ENCODE data around the gene CHEK2.
"Not testable (repeated sequence)": the region's sequence is repeated elsewhere in the genome, so short reads cannot be mapped to it uniquely, and the experiment has no call there.

Gene CHEK2

GRCh38 chr22:28741200-28741784 is 328 bp downstream of the CHEK2 start:
- no peak for DNase-seq (ENCODE audit: low spot score)

GRCh38 chr22:28738876-28739275 is 2.7 kb downstream of the CHEK2 start:
- DNase-seq (ENCODE audit: low spot score) = not testable (repeated sequence)

GRCh38 chr22:28737701-28738100 is 3.9 kb downstream of the CHEK2 start:
- no peak for DNase-seq (ENCODE audit: low spot score)

GRCh38 chr22:28736301-28737155 is 5.1 kb downstream of the CHEK2 start:
- no peak for DNase-seq (ENCODE audit: low spot score)

- DNase-seq (ENCODE audit: low spot score) = no peak
Measured at GRCh38 chr22:28734393-28734792, 7.2 kb downstream of the CHEK2 start.

GRCh38 chr22:28730179-28730578 is 11.4 kb downstream of the CHEK2 start:
- no peak for DNase-seq (ENCODE audit: low spot score)

- no peak for DNase-seq (ENCODE audit: low spot score)
Measured at GRCh38 chr22:28728621-28729313, 12.9 kb downstream of the CHEK2 start.

- no peak for DNase-seq (ENCODE audit: low spot score)
Measured at GRCh38 chr22:28728002-28728401, 13.6 kb downstream of the CHEK2 start.

- DNase-seq (ENCODE audit: low spot score) = no peak
Measured at GRCh38 chr22:28718044-28718443, 23.6 kb downstream of the CHEK2 start.

- no peak for DNase-seq (ENCODE audit: low spot score)
Measured at GRCh38 chr22:28716686-28717085, 24.9 kb downstream of the CHEK2 start.

- peak; percentile 11 for DNase-seq (ENCODE audit: low spot score)
Measured at GRCh38 chr22:28715611-28716010, 26.0 kb downstream of the CHEK2 start.

GRCh38 chr22:28714043-28714628 is 27.5 kb downstream of the CHEK2 start:
- no peak for DNase-seq (ENCODE audit: low spot score)

- peak; percentile 87 for DNase-seq (ENCODE audit: low spot score)
Measured at GRCh38 chr22:28711820-28712777, 29.5 kb downstream of the CHEK2 start.

GRCh38 chr22:28711341-28711740 is 30.3 kb downstream of the CHEK2 start:
- no peak for DNase-seq (ENCODE audit: low spot score)

GRCh38 chr22:28710576-28711191 is 30.9 kb downstream of the CHEK2 start:
- DNase-seq (ENCODE audit: low spot score) = peak; percentile 16

- no peak for DNase-seq (ENCODE audit: low spot score)
Measured at GRCh38 chr22:28710107-28710506, 31.5 kb downstream of the CHEK2 start.

- DNase-seq (ENCODE audit: low spot score) = no peak
Measured at GRCh38 chr22:28706845-28707244, 34.8 kb downstream of the CHEK2 start.

GRCh38 chr22:28703436-28703835 is 38.2 kb downstream of the CHEK2 start:
- DNase-seq (ENCODE audit: low spot score) = no peak

- DNase-seq (ENCODE audit: low spot score) = no peak
Measured at GRCh38 chr22:28702891-28703290, 38.7 kb downstream of the CHEK2 start.

GRCh38 chr22:28693041-28693760 is 48.4 kb downstream of the CHEK2 start:
- peak; percentile 82 for DNase-seq (ENCODE audit: low spot score)

All from kidney tubule cell (primary cell).